B cell (primary cell): Measurements from ENCODE around the gene EP300. TPM values are rescaled to one million over a fixed set of nuclear protein-coding genes. Genes with fewer than 3 reads are reported as not detected.
"Not testable (repeated sequence)": the region's sequence is repeated elsewhere in the genome, so short reads cannot be mapped to it uniquely, and the experiment has no call there.

Experiments used
- ATAC-seq: fragments of 200-7000 bp; cut with Tn5 transposase; one replicate; pipeline ENCODE4 v1.10.0; 2021; ENCODE audit warnings: low read depth, mild to moderate bottlenecking, moderate number of reproducible peaks, moderate library complexity
- CTCF ChIA-PET: fragments of 350-600 bp; sonication (Branson Sonifier 250); formaldehyde crosslinking; loops from one replicate; lab custom pipeline; 2021; ENCODE audit warnings: antibody characterized with exemption, inconsistent platforms; lab: Charles Lee
- POLR2A ChIA-PET: fragments of 350-600 bp; sonication (Branson Sonifier 250); formaldehyde crosslinking; loops from one replicate; lab custom pipeline; 2021; ENCODE audit warnings: antibody characterized with exemption; lab: Charles Lee
- DNase-seq: peaks from one replicate; pipeline ENCODE4 v3.0.0; 2013
- H2AFZ ChIP-seq: 2 replicates; pipeline ENCODE4 v1.6.1; 2012; ENCODE audit warnings: mild to moderate bottlenecking, low read depth, low read length; ENCODE audit not compliant: insufficient read depth, poor library complexity, severe bottlenecking
- H3K27ac ChIP-seq, 2 donors: 1 replicate in 1 of 2; 2 replicates in 1 of 2; pipeline ENCODE4 v1.5.1; 2012 to 2013; ENCODE audit warnings: low read length in 2 of 2, mild to moderate bottlenecking in 2 of 2, moderate library complexity in 1 of 2
- H3K27me3 ChIP-seq, 4 experiments: fragments of 200-600 bp in 1 of 4; sonication (generic) in 1 of 4; replicated peaks in 1 of 4; 1 replicate in 2 of 4; 2 replicates in 2 of 4; pipeline versions ENCODE4 v1.6.1 to v1.7.0; 2013 to 2016; ENCODE audit warnings: low read length in 3 of 4, mild to moderate bottlenecking in 2 of 4, mixed read lengths in 1 of 4, moderate library complexity in 1 of 4; ENCODE audit not compliant: insufficient read depth in 4 of 4, control insufficient read depth in 3 of 4; ENCODE audit errors: control extremely low read depth in 1 of 4
- H3K36me3 ChIP-seq, 2 experiments: replicated peaks in 1 of 2; 1 replicate in 1 of 2; 2 replicates in 1 of 2; pipeline versions ENCODE4 v1.6.1 to v1.7.1; 2013; ENCODE audit warnings: low read length in 1 of 2; ENCODE audit not compliant: insufficient read depth in 2 of 2, control insufficient read depth in 1 of 2; ENCODE audit errors: control extremely low read depth in 1 of 2, extremely low read depth in 1 of 2
- H3K4me1 ChIP-seq, 2 donors: fragments of 200-600 bp in 1 of 2; sonication (generic) in 1 of 2; 1 replicate in 1 of 2; 2 replicates in 1 of 2; pipeline versions ENCODE4 v1.5.1 to v1.6.1; 2013 to 2017; ENCODE audit warnings: low read length in 2 of 2; ENCODE audit not compliant: control insufficient read depth in 2 of 2, insufficient read depth in 2 of 2
- H3K4me2 ChIP-seq: replicated peaks from 2 replicates; pipeline ENCODE3; 2012; ENCODE audit warnings: mild to moderate bottlenecking, low read depth, low read length; ENCODE audit not compliant: poor library complexity, severe bottlenecking
- H3K4me3 ChIP-seq, 5 experiments: fragments of 200-600 bp in 1 of 5; sonication (generic) in 1 of 5; 1 replicate in 3 of 5; 2 replicates in 2 of 5; pipeline versions ENCODE4 v1.5.1 to v1.7.0; 2011 to 2016; ENCODE audit warnings: low read length in 4 of 5, mild to moderate bottlenecking in 4 of 5, low read depth in 2 of 5, control low read depth in 1 of 5, moderate library complexity in 1 of 5; ENCODE audit not compliant: insufficient read depth in 1 of 5; ENCODE audit errors: control extremely low read depth in 1 of 5, extremely low read depth in 1 of 5
- H3K79me2 ChIP-seq: fragments of 200-600 bp; sonication (generic); one replicate; pipeline ENCODE4 v1.6.0; 2016; ENCODE audit warnings: low read length; ENCODE audit not compliant: control insufficient read depth, insufficient read depth
- H3K9ac ChIP-seq: fragments of 200-600 bp; sonication (generic); 2 replicates; pipeline ENCODE4 v1.6.1; 2017; ENCODE audit warnings: mild to moderate bottlenecking, low read length, moderate library complexity
- H3K9me3 ChIP-seq, 3 donors: one replicate each; pipeline versions ENCODE4 v1.6.1 to v1.7.1; 2013; ENCODE audit warnings: low read length in 2 of 3; ENCODE audit not compliant: control insufficient read depth in 2 of 3, insufficient read depth in 1 of 3; ENCODE audit errors: control extremely low read depth in 1 of 3
- H4K20me1 ChIP-seq: 2 replicates; pipeline ENCODE4 v1.6.0; 2012; ENCODE audit warnings: mild to moderate bottlenecking, low read length; ENCODE audit not compliant: insufficient read depth, control insufficient read depth, poor library complexity, severe bottlenecking
- H3K27ac Mint-ChIP-seq: one replicate; pipeline ENCODE4 v1.8.0; 2021; ENCODE audit warnings: mixed read lengths
- H3K27me3 Mint-ChIP-seq: one replicate; pipeline ENCODE4 v1.8.0; 2021; ENCODE audit warnings: mixed read lengths
- H3K4me1 Mint-ChIP-seq: one replicate; pipeline ENCODE4 v1.8.0; 2021; ENCODE audit warnings: mixed read lengths
- H3K4me3 Mint-ChIP-seq: one replicate; pipeline ENCODE4 v1.8.0; 2021; ENCODE audit warnings: mixed read lengths
- H3K9me3 Mint-ChIP-seq: one replicate; pipeline ENCODE4 v1.8.0; 2022; ENCODE audit warnings: mixed read lengths; ENCODE audit not compliant: insufficient read depth
- EZH2 ChIP-seq: IDR thresholded peaks from 2 replicates; pipeline ENCODE4 v1.6.1; 2012; ENCODE audit warnings: borderline replicate concordance, low read depth, mild to moderate bottlenecking, moderate library complexity, low read length; ENCODE audit not compliant: insufficient read depth, poor library complexity, severe bottlenecking
- WGBS: methylation state at CpG from one replicate; pipeline ENCODE4 v1.1.5; 2013; ENCODE audit warnings: missing lambda C conversion rate; ENCODE audit not compliant: insufficient coverage; 5-methylcytosine and 5-hydroxymethylcytosine counted together
- intact Hi-C: fragments of 100-400 bp; cut with micrococcal nuclease; formaldehyde crosslinking; loops from one replicate; pipeline ENCODE4 v1.10.0; 2022
- polyA plus RNA-seq: library from polyadenylated mRNA; depleted of rRNA; stranded (reverse); fragments of >200 nt; gene quantifications from 2 replicates; pipeline ENCODE4 v1.2.3, GENCODE V29; 2012
- total RNA-seq, 2 donors: library from RNA; stranded (reverse); fragments of 120-200 nt in 1 of 2; gene quantifications; 1 replicate in 1 of 2; 2 replicates in 1 of 2; pipeline versions ENCODE4 v1.2.3 to v1.2.4, GENCODE V29; 2013 to 2022
- TF ChIP-seq, protein P1 (sequence below): fragments of 200-600 bp; IDR thresholded peaks from one replicate; pipeline ENCODE4 v1.8.0; 2022; ENCODE audit warnings: antibody characterized with exemption, mild to moderate bottlenecking

EP300 gene
- total and polyA plus RNA-seq, 2 donors (not counting 1 experiment from before 2014, with no cell fraction given) = 73.3 to 185 TPM

DNA sequence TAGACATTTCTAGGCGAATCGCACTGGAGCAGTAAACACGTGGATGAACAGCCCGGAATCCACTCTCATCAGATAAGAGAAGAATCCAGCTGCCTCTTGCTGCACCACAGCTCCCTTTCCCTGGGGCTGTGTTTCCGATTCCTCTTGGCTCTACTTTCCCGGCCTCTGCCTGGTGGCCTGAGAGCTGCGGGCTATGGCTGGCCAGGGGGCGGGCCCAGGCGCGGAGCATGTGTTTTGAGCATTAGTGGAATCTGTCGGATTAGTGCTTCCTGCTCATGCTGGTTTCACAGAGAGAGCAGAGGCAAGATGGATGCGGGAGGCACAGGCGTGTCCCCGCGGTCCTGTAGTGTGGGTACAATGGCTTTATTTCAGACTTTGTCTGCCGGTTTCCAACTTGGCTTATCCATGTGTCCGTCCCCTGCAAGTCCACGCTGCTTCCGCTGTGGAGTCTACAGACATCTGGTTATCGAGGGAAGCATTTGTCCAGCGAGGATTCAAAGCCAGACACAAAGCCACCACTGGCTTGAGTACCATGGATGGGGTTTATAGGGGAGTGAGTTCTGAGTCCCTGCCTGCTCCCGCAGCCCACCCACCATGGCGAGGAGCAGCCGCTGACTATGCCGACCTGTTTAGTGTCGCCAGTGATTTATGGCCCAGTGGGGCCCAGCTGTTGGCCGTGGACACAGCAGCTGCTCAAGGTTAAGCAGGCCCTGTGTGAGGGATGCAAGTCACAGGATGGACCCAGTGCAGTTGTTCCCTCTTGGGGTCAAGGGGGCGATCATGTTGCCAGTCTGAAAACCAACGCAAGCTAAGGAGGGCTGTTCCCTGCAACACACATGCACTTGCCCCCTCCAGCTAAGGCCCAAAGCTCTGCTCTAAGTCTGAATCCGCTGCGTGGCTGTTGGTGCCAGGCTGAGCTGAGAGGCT is 43.3 kb upstream of the EP300 start:
- H3K4me3 Mint-ChIP-seq = peak overlapping the region; percentile 41
- Histone ChIP-seq H3K4me3 (peak overlapping the region in 2 of 5 experiments; percentile 25 to 28), H3K36me3 (no peaks in the 10 kb centered on the region), H3K4me1 (no peaks in the 10 kb centered on the region), H2AFZ (peak overlapping the region; percentile 62), H3K27me3 (no peaks in the 10 kb centered on the region), H3K79me2 (no peaks in the 10 kb centered on the region), H3K9me3 (no peaks in the 10 kb centered on the region), H3K4me2 (peak overlapping the region; percentile 43), H3K9ac (no peak overlapping the region), H4K20me1 (no peaks in the 10 kb centered on the region), H3K27ac (no peak overlapping the region)
- DNase-seq = no peak
- H3K27ac Mint-ChIP-seq = no peak overlapping the region
- ChIA-PET CTCF (no interaction called here), POLR2A (no interaction called here)
- H3K4me1 Mint-ChIP-seq = no peaks in the 10 kb centered on the region
- no peaks in the 10 kb centered on the region for H3K9me3 Mint-ChIP-seq
- TF ChIP-seq EZH2 = no peak
- TF ChIP-seq, protein P1, sequence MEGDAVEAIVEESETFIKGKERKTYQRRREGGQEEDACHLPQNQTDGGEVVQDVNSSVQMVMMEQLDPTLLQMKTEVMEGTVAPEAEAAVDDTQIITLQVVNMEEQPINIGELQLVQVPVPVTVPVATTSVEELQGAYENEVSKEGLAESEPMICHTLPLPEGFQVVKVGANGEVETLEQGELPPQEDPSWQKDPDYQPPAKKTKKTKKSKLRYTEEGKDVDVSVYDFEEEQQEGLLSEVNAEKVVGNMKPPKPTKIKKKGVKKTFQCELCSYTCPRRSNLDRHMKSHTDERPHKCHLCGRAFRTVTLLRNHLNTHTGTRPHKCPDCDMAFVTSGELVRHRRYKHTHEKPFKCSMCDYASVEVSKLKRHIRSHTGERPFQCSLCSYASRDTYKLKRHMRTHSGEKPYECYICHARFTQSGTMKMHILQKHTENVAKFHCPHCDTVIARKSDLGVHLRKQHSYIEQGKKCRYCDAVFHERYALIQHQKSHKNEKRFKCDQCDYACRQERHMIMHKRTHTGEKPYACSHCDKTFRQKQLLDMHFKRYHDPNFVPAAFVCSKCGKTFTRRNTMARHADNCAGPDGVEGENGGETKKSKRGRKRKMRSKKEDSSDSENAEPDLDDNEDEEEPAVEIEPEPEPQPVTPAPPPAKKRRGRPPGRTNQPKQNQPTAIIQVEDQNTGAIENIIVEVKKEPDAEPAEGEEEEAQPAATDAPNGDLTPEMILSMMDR = no peak
- 80% methylated on average over 31 of the region's 31 CpGs for WGBS
- no peak for ATAC-seq
- peaks cover 3% of the 10 kb centered on the region for H3K27me3 Mint-ChIP-seq
- intact Hi-C loops = no loop called here

DNA sequence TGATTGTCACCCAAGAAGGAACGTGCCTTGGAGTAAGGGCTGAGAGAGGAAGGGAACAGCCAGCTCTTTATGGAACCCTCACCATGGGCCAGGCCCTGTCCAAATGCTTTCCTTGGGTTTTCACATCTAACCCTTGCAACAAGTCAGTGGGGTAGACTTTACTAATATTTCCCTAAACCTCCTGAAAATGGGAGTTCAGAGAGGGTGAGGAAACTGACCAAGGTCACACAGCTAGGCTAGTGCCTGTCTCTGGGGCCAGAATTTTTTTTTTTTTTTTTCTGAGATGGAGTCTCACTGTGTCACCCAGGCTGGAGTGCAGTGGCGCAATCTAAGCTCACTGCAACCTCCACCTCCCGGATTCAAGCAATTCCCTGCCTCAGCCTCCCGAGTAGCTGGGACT is 42.6 kb upstream of the EP300 start:
- H4K20me1 ChIP-seq, ATAC-seq, H3K4me3 ChIP-seq, H3K27me3 ChIP-seq, H3K4me3 Mint-ChIP-seq, H3K27ac ChIP-seq, H3K4me1 ChIP-seq, H3K9ac ChIP-seq, H3K36me3 ChIP-seq, H3K9me3 ChIP-seq, H2AFZ ChIP-seq, H3K27me3 Mint-ChIP-seq, DNase-seq, CTCF ChIA-PET, H3K9me3 Mint-ChIP-seq, H3K79me2 ChIP-seq, H3K27ac Mint-ChIP-seq, H3K4me2 ChIP-seq, H3K4me1 Mint-ChIP-seq, intact Hi-C loops, POLR2A ChIA-PET: not testable (repeated sequence)
- 100% methylated on average over 3 of the region's 4 CpGs for WGBS
